Activated CD8-positive, alpha-beta memory T cell treated with anti-CD3 and anti-CD28 coated beads for 1 hour (primary cell): Measurements from ENCODE around the gene CRELD1.
"Not testable (repeated sequence)": the region's sequence is repeated elsewhere in the genome, so short reads cannot be mapped to it uniquely, and the experiment has no call there.

Experiments used
- DNase-seq, 2 donors: peaks; one replicate each; pipeline ENCODE4 v3.0.0-alpha.2; 2020; ENCODE audit warnings: low read depth in 1 of 2; ENCODE audit errors: extremely low read depth in 1 of 2

CRELD1 gene

GRCh38 chr3:9933561-9934234 lies at the start of gene CRELD1:
Gene CRELD1, plus strand, starts transcription at chr3:9933834. Its CDS starts 605 bp downstream, at chr3:9934439.
- peak; percentile 94 to 95 for DNase-seq

- DNase-seq: no peak
Measured at GRCh38 chr3:9884555-9885165, 49.0 kb upstream of the CRELD1 start.

DNA sequence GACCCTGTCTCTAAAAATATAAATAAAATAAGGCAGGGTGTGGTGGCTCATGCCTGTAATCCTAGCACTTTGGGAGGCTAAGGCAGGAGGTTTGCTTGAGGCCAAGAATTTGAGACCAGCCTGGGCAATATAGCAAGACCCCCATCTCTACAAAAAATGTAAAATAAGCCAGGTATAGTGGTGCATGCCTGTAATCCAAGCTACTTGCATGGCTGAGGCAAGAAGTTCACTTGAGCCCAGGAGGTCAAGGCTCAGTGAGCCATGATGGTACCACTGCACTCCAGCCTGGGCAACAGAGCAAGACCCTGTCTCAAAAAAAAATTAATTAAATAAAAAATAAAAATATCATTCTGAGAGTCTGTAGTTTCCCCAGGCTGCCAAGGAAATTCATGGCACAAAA lies 47.3 kb upstream of the CRELD1 start:
- DNase-seq: no peak

- no peak for DNase-seq
Measured at GRCh38 chr3:9887480-9887879, 46.2 kb upstream of the CRELD1 start.

DNA sequence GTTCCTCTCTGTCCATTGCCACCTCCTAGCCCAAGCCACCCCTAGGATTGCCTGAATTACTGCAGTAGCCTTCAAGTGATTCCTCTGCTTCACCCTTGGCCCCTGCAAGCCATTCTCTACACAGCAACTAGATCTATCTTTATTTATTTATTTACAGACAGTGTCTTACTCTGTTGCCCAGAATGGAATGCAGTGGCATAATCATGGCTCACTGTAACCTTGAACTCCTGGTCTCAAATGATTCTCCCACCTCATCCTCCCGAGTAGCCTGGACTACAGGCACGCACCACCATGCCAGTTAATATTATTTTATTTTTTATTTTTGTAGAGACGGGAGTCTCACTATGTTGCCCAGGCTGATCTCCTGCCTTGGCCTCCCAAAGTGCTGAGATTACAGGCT lies 45.1 kb upstream of the CRELD1 start:
- no peak for DNase-seq

GRCh38 chr3:9889405-9889804 lies 44.2 kb upstream of the CRELD1 start:
- no peak for DNase-seq

DNA sequence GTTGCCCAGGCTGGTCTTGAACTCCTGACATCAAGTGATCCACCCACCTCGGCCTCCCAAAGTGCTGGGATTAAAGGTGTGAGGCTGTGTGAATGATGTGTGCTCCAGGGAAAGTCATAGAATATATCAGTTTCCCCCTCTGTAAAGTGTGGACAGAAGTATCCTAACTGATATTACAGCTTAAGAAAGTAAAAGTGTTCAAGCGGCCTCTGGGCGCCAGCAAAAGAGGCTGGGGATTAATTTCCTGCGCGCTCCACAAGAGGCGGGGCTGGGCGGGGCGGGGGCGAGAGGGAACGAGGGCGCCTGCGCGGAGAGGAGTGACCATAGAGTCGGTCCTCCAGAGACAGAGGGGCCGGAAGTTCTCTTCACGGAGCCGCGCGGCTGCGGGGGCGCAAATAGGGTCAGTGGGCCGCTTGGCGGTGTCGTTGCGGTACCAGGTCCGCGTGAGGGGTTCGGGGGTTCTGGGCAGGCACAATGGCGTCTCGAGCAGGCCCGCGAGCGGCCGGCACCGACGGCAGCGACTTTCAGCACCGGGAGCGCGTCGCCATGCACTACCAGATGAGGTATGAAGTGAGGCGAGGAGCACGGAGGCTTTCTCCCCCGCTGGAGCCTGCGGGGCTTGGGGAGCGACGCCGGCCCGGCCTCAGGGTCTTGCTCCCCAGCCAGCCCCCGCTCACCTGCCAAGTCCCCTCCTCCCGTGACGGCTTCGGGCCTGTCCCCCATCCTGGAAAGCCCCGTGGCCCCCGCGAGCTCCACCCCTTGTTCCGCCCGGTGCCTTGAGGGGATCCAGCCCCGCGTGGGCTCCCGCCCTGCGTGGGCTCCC lies 43.2 kb upstream of the CRELD1 start, which contains the start of gene JAGN1:
JAGN1 (plus strand) TSS at position 362 of the 823 bp plus-strand sequence; CDS start at position 475, 113 bp downstream.
- peak; percentile 84 to 87 for DNase-seq

DNA sequence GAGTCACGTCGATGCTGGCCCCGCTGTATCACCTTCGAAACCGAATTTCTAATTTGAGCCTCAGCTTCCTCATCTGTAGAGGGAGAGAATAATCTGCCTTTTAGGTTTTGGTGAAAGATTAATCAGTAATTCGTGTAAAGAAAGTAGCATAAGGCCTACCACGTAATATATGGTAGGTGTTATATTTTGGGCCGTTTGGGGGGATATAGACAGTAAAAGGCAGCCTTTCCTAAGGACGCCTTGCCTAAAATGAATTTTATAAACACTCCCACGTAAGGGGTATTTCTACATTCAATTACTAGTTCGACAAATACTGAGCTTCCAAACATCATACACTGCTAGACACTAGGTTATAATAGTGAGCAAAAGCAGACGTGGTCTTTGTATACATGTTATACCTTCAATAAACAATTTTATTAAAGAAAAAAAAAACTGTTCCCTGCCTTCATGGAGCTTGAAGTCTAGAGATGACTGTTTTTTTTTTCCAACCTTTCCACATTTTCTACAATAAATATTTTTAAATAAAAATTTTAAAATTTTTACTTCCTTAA lies 42.5 kb upstream of the CRELD1 start:
- DNase-seq: no peak

- no peak for DNase-seq
Measured at GRCh38 chr3:9893739-9894138, 39.9 kb upstream of the CRELD1 start.

DNA sequence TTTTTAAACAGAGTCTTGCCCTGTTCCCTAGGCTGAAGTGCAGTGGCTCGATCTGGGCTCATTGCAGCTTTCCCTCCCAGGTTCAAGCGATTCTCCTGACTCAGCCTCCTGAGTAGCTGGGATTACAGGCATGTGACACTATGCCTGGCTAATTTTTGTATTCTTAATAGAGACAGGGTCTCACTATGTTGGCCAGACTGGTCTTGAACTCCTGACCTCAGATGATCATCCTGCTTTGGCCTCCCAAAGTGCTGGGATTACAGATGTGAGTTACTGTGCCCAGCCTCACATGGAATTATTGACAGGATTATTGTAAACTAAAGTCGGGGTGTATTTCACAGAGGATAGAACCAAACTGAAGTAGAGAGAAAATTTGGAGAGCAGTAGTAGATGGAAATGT lies 37.9 kb upstream of the CRELD1 start:
- DNase-seq: not testable (repeated sequence)

- not testable (repeated sequence) for DNase-seq
Measured at GRCh38 chr3:9896755-9897407, 36.8 kb upstream of the CRELD1 start.

DNA sequence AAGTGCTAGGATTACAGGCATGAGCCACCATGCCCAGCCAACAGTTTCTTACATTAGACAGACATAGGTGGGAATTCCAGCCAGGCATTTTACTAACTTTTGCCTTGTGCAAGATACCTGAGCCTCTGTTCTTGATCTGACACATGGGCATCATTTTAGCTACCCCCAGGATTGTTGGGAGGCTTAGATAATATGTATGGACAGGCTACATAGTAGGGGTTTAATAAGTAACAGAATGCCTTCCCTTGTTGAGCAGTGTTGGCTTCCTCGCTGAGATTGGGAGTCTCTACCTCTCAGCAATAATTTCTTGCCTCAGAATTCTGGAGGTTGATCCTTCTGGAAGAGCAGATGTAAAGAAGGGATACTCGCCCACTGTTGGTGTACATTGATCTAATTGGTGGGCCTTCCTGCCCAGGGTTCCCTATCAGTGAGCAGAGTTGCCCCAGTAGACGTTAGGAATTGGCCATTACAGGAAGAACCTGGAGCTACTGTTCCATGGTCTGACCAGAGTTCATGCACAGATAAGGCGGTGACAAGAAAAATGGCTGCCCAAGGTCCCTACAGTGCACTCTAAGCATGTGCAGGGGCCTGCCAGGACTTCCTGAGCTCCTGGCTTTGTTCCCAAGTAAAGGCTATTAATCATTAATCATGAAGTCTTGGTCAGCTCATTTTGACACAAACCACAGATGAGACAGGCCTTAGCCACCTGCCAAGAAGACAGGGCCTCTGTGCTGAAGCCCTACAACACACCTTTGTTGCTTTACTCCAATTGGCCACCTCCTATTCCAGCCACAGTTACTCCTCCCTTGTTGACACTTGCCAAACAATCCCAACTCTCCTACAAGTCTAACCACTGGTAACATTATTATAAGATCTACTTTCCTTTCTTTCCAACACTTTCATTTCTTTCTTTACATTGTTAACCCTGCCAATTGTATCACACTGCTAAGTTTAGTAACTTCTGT lies 35.9 kb upstream of the CRELD1 start:
- no peak for DNase-seq

GRCh38 chr3:9898467-9899241 lies 35.0 kb upstream of the CRELD1 start:
- DNase-seq: no peak

DNA sequence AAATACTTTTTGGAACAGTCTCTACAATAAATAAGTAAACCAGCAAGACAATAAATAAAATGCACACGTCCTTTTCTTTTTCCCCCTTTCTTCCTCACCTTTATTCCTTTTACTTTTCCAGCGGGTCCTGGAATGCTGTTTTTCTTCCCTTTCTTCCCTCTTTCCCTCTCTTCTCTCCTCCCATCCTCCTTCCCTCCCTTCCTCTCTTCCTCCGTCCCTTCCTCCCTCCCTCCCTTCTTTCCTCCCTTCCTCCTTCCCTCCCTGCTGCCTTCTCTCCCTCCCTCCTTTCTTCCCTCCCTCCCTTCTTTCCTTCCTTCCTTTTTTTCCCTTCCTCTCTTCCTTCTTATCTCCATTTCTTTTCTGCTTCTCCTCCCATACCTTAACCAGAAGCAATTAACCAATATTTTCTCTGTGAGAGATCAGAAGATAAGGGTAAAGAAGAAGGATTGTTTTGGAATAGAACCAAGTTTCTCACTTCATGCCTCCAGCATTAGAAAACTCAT lies 34.3 kb upstream of the CRELD1 start:
- DNase-seq: no peak

DNA sequence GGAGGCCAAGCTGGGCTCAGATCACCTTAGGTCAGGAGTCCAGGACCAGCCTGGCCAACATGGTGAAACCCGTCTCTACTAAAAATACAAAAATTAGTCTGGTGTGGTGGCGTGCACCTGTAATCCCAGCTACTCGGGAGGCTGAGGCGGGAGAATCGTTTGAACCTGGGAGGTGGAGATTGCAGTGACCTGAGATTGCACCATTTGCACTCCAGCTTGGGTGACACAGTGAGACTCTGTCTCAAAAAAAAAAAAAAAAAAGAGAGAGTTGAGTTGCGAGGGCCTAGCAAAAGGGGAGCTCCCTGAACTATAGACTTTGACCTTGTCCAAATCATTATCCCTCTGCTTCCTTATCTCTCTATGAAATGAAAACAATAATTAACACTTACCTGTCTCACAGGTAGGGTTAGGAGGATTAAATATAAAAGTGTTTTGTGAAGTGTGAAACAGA lies 32.6 kb upstream of the CRELD1 start:
- DNase-seq: not testable (repeated sequence)

- DNase-seq: no peak
Measured at GRCh38 chr3:9901967-9902366, 31.7 kb upstream of the CRELD1 start.

DNA sequence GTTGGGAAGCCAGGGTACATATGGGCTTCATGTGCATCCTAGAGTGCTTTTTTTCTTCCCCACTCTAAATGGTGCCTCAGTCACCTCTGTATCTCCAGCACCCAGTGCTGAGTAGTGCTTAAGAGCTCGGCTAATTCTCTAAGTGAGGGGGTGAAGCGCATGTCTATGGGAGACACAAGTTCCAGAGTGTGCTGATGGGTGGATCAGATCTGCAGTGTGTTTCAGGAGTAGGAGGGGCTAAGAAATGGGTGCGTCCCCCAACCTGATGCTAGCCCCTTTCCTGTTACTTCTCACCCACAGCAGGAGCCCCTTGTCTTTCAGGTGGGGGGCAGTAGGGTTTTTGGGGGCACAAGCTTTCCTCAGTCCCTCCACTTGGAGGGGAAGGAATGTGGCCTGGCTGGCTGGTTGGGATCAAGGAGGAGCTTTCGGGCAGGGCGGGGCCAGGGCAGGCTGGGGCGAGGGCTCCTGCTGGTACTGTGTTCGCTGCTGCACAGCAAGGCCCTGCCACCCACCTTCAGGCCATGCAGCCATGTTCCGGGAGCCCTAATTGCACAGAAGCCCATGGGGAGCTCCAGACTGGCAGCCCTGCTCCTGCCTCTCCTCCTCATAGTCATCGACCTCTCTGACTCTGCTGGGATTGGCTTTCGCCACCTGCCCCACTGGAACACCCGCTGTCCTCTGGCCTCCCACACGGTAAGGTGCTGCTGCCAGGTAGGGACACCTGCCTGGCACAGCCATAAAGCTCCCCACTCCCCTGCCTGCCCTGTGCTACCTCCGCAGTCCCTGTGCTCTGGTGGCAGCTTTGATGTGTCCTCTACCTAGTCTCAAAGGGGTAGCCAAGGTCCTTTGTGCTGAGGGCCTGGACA lies 31.0 kb upstream of the CRELD1 start, which contains the start of gene IL17RE:
IL17RE (plus strand) TSS at position 477 of the 866 bp plus-strand sequence; CDS start at position 562, 85 bp downstream.
- DNase-seq: no peak

- no peak for DNase-seq
Measured at GRCh38 chr3:9903238-9903624, 30.4 kb upstream of the CRELD1 start.
